Camera-type eye (tissue), 1 donor: Measurements from ENCODE around the gene ADD3. TPM values are rescaled to one million over a fixed set of nuclear protein-coding genes. Genes with fewer than 3 reads are reported as not detected.

ENCODE experiments used
- total RNA-seq: library from RNA; depleted of rRNA; stranded (reverse); fragments of >200 nt; gene quantifications from one replicate; pipeline ENCODE4 v1.2.3, GENCODE V29; 2014

The ADD3 gene
- 599 TPM for total RNA-seq

DNA sequence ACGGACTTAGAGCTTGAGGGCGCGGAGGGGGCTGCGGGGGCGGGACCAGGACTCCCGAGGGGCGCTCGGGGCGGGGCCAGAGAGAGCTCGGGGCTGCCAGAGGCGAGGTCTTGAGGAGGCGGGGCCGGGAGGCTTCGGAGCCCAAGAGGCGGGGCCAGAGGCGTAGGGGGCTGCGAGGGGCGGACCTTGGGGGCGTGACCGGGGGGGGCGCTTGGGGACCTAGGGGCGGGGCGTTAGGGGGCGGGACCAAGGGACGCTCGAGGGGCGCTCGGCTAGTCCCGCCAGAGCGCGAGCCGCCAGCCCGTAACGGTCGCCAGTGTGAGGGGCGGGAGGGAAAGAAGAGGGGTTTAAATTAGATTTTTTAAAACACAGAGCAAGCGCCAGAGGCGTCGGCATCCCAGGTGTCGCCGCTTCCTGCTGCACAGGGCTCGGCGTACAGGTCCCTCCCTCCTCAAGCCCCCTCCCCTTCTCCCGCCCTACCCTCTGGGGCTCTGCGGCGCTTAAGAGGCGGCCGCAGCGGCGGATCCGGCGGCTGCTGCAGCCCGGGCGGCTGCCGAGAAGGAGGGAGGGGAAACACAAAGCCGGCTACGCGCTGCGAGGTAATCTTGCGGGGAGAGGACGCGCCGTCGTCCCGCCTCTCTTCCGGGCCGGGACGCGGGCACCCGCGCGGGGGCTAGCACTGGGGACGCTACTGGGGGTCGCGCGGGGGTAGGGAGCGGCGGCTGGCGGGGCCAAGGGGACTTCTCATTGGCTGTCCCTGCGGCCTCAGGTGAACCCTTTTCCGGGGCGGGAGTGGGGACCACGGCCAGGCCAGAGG, at the start of gene ADD3:
TSS of gene ADD3 (plus strand) at position 284 of the 817 bp plus-strand sequence. CDS start 92,670 bp downstream, outside the sequence.

Other genes starting within 250 kb of the ADD3 start
- 100 TPM for gene XPNPEP1, start 84.5 kb upstream of the ADD3 start, total RNA-seq
- 86.3 TPM for gene MXI1, start 199.6 kb downstream of the ADD3 start, total RNA-seq